GM21360 (cell line): ENCODE results near the gene SPATA20.

ENCODE experiments used
- ATAC-seq: cut with Tn5 transposase; IDR thresholded peaks from one replicate; pipeline ENCODE4 v1.9.1; 2021; ENCODE audit warnings: mild to moderate bottlenecking, moderate library complexity; ENCODE audit not compliant: unreplicated experiment

Gene SPATA20

DNA sequence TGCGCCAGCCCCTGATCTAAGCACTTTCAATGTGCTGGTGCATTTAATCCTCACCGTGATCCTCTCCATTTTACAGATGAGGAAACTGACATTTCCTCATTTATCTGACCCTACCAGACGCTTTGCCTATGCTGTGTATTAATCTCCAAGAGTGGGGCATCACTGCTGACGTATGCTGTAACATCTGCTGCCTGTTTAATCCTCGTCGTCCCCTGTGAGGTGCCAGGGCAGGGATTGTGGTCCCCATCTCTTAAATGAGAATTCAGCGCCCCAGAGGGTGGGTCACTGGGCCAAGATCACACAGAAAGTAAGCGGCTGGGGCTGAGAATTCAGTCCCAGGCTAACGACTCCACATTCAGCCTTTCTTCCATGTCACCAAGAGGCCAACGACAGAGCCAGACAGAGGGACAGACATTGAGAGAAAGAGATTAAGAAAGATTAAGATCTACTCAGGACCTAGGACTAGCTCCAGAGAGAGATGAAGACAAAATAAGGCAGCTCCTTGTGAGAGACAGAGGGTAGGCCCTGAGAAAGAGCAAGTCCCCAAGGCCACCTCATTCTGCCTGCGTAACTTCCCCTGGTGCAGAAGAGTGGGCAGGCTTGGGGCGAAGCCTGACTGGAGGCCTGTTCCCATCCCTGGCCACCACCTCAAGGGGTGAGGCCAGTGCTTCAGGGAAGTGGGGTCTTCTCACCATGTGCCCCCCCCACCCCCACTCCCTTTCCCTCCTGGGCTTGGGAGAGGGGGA is 27.1 kb downstream of the SPATA20 start:
- ATAC-seq: no peak

DNA sequence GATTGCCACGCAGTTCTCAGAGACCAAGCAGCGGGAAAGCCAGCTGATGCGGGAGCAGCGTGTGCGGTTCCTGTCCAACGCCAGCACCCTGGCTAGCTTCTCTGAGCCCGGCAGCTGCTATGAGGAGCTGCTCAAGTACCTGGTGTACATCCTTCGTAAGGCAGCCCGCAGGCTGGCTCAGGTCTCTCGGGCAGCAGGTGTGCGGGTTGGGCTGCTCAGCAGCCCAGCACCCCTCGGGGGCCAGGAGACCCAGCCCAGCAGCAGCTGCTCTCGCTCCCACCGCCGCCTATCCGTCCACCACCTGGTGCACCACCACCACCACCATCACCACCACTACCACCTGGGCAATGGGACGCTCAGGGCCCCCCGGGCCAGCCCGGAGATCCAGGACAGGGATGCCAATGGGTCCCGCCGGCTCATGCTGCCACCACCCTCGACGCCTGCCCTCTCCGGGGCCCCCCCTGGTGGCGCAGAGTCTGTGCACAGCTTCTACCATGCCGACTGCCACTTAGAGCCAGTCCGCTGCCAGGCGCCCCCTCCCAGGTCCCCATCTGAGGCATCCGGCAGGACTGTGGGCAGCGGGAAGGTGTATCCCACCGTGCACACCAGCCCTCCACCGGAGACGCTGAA is 28.7 kb downstream of the SPATA20 start:
- no peak for ATAC-seq

DNA sequence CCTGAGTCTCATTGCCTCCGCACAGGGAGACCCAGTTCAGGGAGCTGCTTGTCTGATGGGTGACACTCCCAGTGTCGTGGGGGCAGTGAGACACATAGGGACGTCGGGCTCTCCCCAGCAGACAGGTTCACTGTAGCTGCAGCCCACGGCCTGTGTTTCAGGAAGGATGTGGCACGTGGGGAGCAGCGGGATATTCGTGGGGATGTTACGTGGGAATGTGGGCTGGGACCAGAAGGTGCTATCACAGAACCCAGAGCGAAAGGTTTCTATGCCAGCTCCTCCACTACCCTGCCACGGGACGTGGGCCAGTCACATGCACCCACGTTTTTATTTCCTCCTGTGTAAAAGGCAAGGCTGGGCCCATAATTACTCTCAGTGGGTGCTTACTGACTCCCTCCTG is 29.9 kb downstream of the SPATA20 start:
- no peak for ATAC-seq

DNA sequence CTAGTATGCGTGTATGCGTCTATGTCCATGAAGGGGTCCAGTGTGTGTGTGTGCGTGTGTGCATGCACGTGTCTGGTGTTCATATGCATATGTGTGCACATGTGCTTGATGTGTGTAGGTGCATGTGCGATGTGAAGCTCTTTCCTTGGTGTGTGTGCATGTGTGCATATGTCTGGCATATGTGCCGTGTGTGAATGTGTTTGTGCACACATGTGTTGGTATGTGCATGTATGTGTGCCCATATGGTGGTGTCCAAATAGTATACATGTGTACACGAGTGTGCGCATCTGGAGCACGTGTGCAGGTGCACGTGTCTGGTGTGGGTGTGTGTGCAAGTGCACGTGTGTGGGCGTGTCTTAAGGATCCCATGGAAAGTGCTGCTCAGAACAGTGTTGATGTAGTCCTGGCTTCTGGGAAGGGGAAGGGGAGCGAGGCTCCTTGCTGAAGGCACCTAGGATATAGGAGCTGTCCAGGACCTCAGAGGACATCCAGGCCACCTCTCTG is 30.5 kb downstream of the SPATA20 start:
- no peak for ATAC-seq

DNA sequence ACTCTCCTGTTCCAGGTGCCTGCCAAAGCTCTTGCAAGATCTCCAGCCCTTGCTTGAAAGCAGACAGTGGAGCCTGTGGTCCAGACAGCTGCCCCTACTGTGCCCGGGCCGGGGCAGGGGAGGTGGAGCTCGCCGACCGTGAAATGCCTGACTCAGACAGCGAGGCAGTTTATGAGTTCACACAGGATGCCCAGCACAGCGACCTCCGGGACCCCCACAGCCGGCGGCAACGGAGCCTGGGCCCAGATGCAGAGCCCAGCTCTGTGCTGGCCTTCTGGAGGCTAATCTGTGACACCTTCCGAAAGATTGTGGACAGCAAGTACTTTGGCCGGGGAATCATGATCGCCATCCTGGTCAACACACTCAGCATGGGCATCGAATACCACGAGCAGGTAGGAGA is 31.2 kb downstream of the SPATA20 start:
- ATAC-seq: no peak

DNA sequence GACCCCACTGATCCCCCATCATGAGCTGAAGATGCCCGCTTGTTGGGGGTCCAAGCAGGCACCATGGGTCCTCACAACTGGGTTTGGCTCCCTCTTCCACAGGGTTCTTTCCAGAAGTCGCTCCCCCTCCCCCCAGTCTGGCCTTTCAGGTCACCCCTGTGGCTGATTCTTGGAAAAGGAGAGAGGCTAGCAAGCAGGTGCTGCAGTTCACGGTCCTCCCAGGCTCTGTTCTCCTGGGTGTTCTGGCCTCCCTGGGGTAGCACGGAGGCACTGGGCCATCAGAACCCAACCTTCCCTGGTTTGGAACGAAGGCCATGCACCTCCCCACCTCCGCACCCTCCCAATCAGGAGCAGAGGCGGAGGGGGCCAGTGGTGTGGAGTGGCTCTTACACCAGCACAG is 32.4 kb downstream of the SPATA20 start:
- ATAC-seq: no peak

DNA sequence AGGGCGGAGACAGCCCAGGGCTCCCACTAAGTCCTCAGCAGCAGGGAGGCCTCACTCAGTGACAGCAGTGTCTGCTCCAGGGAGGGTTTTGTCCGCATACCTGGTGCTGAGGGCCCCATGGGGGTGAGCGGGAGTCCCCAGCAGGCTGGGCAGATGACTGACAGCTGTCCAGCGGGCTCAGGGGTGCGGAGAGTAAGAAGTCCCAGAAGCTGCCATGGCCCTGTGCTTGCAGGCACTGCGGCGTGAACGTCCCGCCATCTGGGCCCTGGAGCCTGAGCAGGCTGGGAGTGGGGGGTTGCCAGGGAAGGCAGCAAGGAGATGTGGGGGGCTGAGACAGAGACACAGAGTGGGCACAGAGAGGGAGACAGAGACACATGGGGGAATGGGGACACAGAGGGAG is 33.7 kb downstream of the SPATA20 start:
- no peak for ATAC-seq

DNA sequence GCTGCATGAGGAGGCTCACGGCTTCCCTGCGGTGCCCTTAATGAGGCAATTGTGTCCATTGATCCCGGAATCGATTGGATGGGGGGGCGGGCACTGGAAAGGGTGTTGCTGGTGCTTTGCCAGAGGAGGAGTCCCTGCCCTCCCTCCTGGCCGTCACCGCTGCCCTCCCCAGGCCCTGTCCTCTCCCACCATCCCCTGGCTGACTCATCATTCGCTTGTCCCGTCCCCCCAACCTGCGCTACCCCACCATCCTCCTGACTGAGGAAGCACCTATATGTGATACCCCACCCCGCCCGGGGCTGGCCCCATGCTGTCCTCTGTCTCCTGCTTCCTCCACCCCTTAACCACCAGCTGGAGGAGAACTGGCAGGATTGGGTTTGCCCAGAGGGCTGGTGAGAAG is 34.3 kb downstream of the SPATA20 start:
- no peak for ATAC-seq

DNA sequence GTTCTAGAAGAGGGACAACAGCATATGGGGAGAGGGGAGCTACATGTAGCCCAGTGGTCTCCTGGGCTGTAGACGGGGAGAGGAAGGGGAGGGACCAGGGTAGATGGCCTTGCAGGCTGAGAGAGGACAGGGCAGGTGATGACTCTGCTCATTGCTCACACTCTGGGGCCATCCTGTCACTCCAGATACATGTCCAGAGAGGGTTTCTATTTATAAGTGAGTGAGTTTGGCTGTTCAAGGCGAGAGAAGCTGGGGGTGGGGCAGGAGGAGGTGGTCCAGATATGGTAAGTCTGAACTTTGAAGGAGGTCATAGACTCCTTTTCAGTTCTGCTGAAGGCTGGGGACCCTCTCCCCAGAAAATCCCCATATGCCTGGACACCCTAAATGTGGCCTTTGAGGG is 35.8 kb downstream of the SPATA20 start:
- no peak for ATAC-seq

DNA sequence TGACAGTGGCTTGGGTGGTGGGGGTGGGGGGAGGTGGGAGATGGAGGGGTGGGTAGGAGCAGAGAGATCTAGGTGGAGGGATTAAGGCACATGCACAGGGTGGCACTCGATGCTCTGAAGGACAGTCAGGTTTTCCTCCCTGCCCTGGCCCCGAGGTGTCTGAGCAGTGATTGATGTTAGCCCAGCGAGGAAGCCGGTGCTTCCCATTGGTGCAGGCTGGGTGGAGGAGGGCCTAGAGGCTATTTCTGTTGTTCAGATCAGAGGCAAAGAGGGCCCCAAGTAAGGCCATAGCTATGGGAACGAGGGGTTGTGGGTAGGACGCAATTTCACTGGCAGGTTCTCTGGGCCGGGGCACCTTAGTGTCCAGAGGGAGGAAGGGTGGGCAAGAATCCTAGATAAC is 36.7 kb downstream of the SPATA20 start:
- ATAC-seq: no peak

DNA sequence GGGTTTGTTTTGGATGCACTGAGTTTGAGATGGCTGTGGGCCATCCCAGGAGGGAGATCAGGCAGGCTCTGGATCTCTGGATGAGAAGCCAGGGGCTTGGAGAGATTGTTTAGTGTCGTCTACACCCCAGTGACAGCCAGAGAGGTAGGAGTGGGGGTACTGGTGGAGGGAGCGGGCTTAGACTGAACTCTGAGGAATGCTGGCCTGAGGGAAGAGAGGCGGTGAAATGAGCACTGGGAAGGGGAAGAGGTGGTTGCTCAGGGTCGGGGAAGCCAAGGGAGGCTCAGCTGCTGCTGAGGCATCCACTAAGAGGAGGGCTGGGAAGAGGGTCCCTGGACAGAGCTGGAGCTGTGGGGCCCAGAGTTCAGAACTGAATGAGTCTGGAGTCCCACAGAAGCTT is 37.1 kb downstream of the SPATA20 start:
- ATAC-seq: no peak

DNA sequence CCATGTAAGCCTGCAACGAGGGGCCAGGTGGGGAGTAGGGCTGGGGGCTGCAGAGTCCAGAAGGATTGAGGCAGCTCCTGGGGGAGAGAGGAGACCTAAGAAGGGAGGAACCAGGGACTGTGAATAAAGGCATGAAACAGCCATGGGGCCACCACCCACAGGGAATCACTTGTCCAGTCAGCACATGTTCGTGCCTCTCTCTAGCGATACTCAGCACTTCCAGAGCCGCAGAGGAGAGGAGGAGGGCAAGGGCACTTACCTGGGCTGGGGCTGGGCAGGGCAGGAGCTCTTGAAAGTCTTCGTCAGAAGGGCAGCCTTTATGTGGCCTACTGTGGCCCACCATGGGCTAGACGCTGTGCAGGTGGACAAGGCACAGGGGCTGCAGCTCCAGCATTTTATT is 37.8 kb downstream of the SPATA20 start:
- ATAC-seq: no peak

DNA sequence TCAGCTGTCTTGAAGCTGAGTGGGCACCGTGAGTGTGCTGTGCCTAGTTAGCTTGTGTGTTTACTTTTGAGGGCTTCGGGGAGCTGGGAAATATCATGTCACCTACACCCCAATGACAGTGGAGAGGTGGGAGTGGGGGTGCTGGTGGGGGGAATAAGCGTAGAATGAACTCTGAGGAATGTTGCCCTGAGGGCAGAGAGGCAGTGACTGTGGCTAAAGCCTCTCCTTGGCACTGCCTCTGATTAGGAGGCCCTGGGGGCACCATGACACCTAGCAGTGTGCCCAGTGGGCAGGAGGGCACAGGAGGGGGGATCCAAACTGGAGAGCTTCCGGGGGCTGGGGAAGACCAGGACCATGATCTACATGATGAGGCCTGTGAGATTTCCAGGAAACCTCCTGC is 38.4 kb downstream of the SPATA20 start:
- ATAC-seq: no peak

DNA sequence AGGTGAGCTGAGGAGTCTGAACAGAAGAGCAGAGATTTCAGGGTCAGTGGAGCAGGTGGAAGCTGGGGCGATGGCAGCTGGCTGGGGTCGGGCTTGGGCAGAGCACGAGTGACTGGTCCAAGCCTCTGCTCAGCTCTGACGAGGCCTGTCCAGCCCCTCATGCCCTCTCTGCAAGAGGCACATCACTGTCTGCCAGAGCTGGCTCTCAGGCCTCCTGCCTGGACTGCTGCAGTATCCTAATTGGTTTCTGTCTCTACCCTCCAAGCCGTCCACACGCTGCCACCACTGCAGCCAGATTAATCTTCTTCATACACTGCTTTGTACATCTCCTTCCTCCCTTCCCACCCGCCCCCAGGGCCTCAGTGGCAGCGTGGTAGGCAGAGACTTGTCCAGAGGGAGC is 38.9 kb downstream of the SPATA20 start:
- ATAC-seq: no peak

DNA sequence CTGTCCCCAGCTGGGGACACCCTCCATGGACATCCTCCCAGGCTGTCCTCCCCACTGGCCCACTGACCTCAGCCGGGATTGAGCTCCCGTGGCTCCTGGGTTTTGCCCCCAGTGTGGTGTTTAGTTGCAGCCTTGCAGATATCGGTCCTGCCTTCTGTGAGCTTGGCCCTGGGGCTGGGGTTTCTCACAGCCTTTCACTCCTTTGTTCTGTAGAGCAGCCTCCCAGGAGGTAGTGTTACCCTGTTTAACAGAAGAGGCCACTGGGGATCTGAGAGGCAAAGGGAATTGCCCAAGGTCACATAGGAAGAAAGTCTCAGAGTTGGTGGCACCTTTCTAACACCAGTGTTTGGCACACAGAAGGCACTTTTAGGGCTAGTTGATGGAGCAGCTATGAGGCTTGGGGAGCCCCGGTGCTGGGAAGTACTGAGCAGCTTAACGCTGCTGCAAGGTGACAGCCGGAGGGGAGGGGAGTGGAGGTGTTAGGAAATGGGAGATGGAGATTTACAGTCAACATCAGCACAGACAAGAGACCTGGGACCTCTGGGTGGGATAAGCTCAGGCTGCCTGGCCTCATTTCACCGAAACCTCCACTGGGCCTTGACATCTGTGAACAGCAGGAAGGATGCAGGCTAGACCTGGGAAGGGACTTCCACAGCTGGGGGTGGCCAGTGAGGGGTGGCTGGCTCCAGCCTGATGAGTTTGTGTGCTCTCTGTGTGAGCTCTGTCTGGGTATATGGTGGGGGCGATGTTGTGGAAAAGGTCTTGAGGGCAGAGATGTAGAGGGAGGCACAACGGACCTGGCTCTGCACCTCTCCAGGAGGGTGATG is 39.7 kb downstream of the SPATA20 start:
- no peak for ATAC-seq

DNA sequence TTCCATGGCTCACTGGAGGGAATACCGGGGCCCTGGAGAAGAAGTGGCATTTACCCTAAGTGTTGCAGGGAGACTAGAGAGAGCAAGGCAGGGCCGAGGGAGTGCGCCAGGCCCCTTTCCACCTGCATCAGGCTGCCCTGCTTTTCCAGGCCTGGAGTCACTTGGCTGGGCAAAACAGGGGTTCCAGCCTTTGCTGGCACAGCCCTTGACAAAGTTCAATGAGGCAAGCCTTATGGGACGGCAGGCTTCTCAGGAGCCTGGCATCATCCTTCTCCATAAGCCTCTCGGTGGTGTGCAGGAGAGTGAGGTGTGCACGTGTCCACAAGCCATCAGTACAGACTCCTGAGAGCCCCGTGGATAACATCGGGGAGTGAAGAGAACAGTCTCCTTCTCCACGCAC is 40.6 kb downstream of the SPATA20 start:
- ATAC-seq: no peak

DNA sequence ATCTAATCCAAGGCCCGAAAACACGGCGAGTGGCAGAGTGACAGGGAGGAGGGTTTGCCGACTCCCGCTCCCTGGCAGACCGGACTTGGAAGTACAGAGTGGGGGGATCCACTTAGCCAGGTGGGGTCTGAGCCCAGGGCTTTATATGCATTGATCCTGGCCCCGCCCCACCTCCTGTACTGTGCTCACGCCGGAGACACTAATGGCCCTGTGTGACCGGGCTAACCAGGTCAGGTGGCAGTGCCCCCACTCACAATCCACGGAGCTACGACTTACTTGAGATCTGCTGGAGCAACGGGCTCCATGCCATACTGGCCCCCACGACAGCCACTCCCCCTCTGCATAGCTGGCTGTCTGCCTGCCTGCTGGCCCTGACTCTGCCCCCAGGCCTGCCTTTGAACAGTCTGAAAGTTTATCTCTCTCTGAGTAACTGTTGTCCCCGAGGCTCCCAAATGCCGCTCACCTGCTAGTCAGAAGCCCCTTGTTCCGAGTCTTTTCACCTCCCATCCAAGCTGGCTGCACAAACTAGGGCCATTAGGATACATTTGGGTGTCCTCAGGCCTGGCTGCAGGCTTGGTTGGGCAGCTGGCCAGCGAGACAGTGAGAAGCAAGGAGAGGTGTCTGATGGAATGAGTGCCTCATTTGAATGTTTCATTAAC is 41.5 kb downstream of the SPATA20 start:
- no peak for ATAC-seq

DNA sequence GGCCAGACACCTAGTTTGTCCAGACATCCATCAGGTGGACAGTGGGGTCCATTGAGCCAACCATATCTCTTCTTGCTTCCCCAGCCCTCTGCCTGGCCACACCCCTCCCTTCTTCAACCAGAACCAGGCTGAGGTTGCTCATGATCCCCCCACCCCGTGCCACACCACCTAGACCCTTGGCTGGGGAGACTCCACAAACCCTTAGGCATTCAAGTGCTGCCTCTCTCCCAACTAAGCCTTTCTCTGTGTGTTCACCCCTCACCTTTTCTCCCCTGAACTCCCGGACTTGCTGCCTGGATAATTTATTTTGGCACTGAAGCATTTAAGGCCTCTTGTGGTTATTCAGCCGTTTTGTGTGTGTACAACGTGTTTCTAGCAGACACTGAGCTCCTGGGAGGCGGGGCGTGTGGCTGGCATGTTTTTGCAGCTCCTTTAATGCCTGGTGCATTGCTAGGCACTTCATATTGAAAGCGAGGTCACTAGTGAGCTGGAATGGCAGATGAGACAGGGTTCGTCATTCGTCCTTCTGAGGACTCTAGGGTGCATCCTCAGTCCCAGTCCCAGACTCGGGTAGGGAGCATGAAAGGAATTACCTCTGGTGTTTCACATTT is 42.2 kb downstream of the SPATA20 start:
- no peak for ATAC-seq

DNA sequence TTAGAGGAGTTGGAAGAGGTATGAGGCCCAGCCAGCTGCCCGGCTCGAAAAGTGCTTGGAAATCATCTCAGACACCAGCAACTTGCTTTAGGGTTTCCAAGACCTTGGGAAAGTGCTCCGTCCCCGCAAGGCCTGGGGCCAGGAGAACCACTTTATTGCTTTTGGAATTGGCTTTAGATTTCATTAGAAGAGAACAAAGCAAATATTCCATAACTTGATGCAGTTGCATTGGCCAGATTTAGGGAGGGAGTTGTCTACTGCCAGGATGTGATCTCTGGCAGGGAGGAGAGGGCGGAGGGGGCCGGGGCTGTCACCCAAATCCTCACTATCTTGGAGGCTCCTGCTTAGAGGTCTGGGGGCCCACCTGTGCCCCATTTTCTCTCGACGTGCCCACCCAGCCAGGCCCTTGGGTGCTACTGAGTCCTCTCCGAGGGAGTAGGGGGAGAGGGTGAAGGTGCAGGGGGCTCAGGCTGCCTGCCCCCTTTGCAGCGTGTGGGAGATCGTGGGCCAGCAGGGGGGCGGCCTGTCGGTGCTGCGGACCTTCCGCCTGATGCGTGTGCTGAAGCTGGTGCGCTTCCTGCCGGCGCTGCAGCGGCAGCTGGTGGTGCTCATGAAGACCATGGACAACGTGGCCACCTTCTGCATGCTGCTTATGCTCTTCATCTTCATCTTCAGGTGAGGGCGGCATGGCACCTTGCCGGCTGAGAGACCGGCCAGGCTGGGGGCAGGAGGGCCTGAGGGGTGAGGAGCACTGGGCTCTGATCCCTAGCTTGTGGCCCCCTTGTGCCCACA is 44.2 kb downstream of the SPATA20 start:
- no peak for ATAC-seq

DNA sequence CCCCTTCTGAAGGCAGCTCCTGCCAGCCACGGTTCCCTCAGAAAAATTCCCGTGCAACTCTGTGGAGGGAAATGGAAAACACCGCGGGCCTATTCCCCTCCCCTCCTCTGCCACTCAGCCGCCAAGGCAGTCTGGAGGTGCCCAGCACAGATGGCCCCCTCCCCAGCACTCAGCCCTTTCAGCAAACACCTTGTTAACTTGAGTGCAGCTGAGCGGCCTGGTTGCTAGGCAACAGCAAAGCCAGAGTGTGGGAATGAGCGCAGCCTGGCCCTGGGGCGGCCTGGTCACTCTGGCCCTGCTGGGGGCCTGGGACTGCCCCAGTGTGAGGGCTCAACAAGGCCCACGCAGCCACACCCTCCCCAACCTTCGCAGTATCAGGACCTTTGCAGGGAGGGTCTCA is 46.3 kb downstream of the SPATA20 start:
- no peak for ATAC-seq
